Epithelial cell of esophagus (primary cell): ENCODE data around the gene UQCRHL.
A peak's percentile ranks its signal among the peaks of the same experiment; 100 is the strongest.

Experiments used
- DNase-seq: peaks from one replicate; pipeline ENCODE4 v3.0.0; 2010; ENCODE audit warnings: low read depth
- H3K4me3 ChIP-seq: 2 replicates; pipeline ENCODE4 v1.5.1; 2011; ENCODE audit warnings: mild to moderate bottlenecking, low read length, control low read depth
- CTCF ChIP-seq: IDR thresholded peaks from 2 replicates; pipeline ENCODE4 v1.5.1; 2011; ENCODE audit warnings: low read depth, mild to moderate bottlenecking, low read length, control low read depth, inconsistent platforms; ENCODE audit not compliant: insufficient read depth; ENCODE audit errors: missing control alignments

The UQCRHL gene

GRCh38 chr1:15767941-15768340, 39.5 kb downstream of the UQCRHL start:
- no peak for DNase-seq
- no peak for TF ChIP-seq CTCF
- no peak overlapping the region for H3K4me3 ChIP-seq

- TF ChIP-seq CTCF = no peak
- peak; percentile 99 for DNase-seq
- no peak overlapping the region for H3K4me3 ChIP-seq
These were observed 41.8 kb downstream of the UQCRHL start for GRCh38 chr1:15765495-15766194.

GRCh38 chr1:15764890-15765289, 42.6 kb downstream of the UQCRHL start:
- TF ChIP-seq CTCF = no peak
- no peak overlapping the region for H3K4me3 ChIP-seq

GRCh38 chr1:15764269-15764764, 43.1 kb downstream of the UQCRHL start:
- DNase-seq = peak; percentile 72
- H3K4me3 ChIP-seq = no peak overlapping the region
- TF ChIP-seq CTCF = no peak

More at GRCh38 chr1:15764890-15765289, 42.6 kb downstream of the UQCRHL start:
- DNase-seq = no peak

GRCh38 chr1:15762546-15762945, 44.9 kb downstream of the UQCRHL start:
- no peak for DNase-seq

GRCh38 chr1:15761366-15762128, 45.9 kb downstream of the UQCRHL start:
- no peak for DNase-seq
- no peak overlapping the region for H3K4me3 ChIP-seq
- no peak for TF ChIP-seq CTCF

More at GRCh38 chr1:15762546-15762945, 44.9 kb downstream of the UQCRHL start:
- no peak overlapping the region for H3K4me3 ChIP-seq
- TF ChIP-seq CTCF = no peak
